ENCODE results near the gene ST8SIA4. TPM values are rescaled to one million over a fixed set of nuclear protein-coding genes. Genes with fewer than 3 reads are reported as not detected.

ST8SIA4 gene
- total RNA-seq, 2 experiments from 2014 or later, result 17.8 to 19.5 TPM

DNA sequence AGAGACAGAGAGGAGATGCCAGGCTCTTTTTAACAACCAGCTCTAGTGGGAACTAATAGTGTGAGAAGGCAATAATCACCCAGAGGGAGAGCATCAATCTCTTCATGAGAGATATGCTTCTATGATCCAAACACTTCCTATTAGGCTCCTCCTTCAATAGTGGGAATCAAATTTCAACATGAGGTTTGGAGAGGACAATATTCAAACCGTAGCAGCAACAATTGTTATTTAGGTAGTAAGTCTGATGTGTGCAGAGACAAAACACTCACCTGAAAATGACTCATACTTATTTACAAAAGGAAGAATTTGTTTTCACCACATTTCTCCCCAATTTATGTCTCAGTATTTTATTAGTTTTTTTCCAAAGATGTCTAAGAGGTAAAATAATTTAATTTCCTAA is 144.3 kb downstream of the ST8SIA4 start:
- ChIA-PET POLR2A (no interaction called here), CTCF (no interaction called here)
- no peaks in the 10 kb centered on the region for H3K4me1 Mint-ChIP-seq (ENCODE audit: low read depth)
- H3K27ac Mint-ChIP-seq, result no peak overlapping the region
- H3K9me3 Mint-ChIP-seq, result no peaks in the 10 kb centered on the region
- no peak for DNase-seq
- Histone ChIP-seq H3K27me3 (ENCODE audit: control insufficient read depth in 1 of 2, insufficient read depth in 2 of 2, low read length in 2 of 2) (no peaks in the 10 kb centered on the region), H3K4me3 (ENCODE audit: low read length) (no peak overlapping the region), H3K4me1 (ENCODE audit: insufficient read depth, low read length) (no peaks in the 10 kb centered on the region), H3K27ac (ENCODE audit: low read depth in 1 of 2, low read length in 2 of 2) (no peak overlapping the region), H3K36me3 (ENCODE audit: insufficient read depth, low read length) (no peaks in the 10 kb centered on the region), H3K9me3 (ENCODE audit: control insufficient read depth in 1 of 2, insufficient read depth in 1 of 2, low read length in 2 of 2) (no peaks in the 10 kb centered on the region)
- ATAC-seq (ENCODE audit: poor library complexity), result no peak
- no peak overlapping the region for H3K4me3 Mint-ChIP-seq
- no peaks in the 10 kb centered on the region for H3K36me3 Mint-ChIP-seq (ENCODE audit: low read depth)
- intact Hi-C loops (cut with DNase I, micrococcal nuclease), result no loop called here
- TF ChIP-seq, protein P1, sequence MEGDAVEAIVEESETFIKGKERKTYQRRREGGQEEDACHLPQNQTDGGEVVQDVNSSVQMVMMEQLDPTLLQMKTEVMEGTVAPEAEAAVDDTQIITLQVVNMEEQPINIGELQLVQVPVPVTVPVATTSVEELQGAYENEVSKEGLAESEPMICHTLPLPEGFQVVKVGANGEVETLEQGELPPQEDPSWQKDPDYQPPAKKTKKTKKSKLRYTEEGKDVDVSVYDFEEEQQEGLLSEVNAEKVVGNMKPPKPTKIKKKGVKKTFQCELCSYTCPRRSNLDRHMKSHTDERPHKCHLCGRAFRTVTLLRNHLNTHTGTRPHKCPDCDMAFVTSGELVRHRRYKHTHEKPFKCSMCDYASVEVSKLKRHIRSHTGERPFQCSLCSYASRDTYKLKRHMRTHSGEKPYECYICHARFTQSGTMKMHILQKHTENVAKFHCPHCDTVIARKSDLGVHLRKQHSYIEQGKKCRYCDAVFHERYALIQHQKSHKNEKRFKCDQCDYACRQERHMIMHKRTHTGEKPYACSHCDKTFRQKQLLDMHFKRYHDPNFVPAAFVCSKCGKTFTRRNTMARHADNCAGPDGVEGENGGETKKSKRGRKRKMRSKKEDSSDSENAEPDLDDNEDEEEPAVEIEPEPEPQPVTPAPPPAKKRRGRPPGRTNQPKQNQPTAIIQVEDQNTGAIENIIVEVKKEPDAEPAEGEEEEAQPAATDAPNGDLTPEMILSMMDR (IDR thresholded peaks at IDR 0.05), result no peak
- no peaks in the 10 kb centered on the region for H3K27me3 Mint-ChIP-seq

DNA sequence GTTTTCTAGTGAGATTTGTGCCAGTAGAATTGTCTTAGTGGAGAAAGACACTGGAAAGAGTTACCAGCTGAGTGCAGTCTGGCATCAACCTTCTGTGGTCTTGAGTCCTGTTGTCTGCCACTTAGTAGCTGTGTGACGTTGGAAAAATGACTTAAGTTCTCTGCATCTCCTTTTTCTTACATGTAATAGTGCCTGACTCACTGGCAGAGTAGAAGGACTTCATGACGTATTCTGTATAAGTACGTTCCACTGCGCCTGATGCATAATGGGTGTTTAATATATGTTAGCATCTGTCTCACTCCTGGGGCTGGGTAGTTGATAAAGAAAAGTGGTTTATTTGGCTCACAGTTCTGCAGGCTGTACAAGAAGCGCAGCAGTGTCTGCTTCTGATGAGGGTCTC is 144.8 kb downstream of the ST8SIA4 start:
- Histone ChIP-seq H3K27ac (ENCODE audit: low read depth in 1 of 2, low read length in 2 of 2) (no peak overlapping the region), H3K36me3 (ENCODE audit: insufficient read depth, low read length) (no peaks in the 10 kb centered on the region), H3K27me3 (ENCODE audit: control insufficient read depth in 1 of 2, insufficient read depth in 2 of 2, low read length in 2 of 2) (no peaks in the 10 kb centered on the region), H3K4me1 (ENCODE audit: insufficient read depth, low read length) (no peaks in the 10 kb centered on the region), H3K9me3 (ENCODE audit: control insufficient read depth in 1 of 2, insufficient read depth in 1 of 2, low read length in 2 of 2) (no peaks in the 10 kb centered on the region), H3K4me3 (ENCODE audit: low read length) (no peak overlapping the region)
- Mint-ChIP-seq H3K9me3 (no peaks in the 10 kb centered on the region), H3K4me1 (ENCODE audit: low read depth) (no peaks in the 10 kb centered on the region), H3K27me3 (no peaks in the 10 kb centered on the region), H3K4me3 (no peak overlapping the region), H3K36me3 (ENCODE audit: low read depth) (no peaks in the 10 kb centered on the region), H3K27ac (no peak overlapping the region)
- TF ChIP-seq, protein P1 (IDR thresholded peaks at IDR 0.05), result no peak
- no peak for DNase-seq
- ATAC-seq (ENCODE audit: poor library complexity), result no peak
- ChIA-PET POLR2A (no interaction called here), CTCF (no interaction called here)
- intact Hi-C loops (cut with DNase I, micrococcal nuclease), result no loop called here

DNA sequence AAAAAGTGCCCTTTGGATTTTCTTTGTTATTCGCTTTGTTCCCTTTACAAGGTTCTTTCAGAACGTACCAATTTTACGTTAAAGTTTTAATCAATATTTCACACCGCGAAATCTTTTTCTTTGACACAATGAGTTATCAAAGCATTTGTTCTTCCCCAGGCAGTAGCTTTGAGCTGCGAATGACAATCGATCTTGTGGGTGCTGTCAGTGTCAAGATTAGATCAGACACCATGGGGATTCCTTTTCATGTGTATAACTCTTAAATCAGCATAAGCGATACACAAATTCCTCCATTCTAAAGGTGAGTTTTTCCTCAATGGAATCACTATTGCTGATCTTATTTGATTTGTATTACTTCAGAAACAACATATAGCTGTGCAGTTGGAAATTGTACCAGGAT is 145.5 kb downstream of the ST8SIA4 start:
- H3K27me3 Mint-ChIP-seq, result no peaks in the 10 kb centered on the region
- H3K4me3 Mint-ChIP-seq, result no peak overlapping the region
- intact Hi-C loops (cut with DNase I, micrococcal nuclease), result no loop called here
- Histone ChIP-seq H3K4me3 (ENCODE audit: low read length) (no peak overlapping the region), H3K36me3 (ENCODE audit: insufficient read depth, low read length) (no peaks in the 10 kb centered on the region), H3K27ac (ENCODE audit: low read depth in 1 of 2, low read length in 2 of 2) (no peak overlapping the region), H3K4me1 (ENCODE audit: insufficient read depth, low read length) (no peaks in the 10 kb centered on the region), H3K9me3 (ENCODE audit: control insufficient read depth in 1 of 2, insufficient read depth in 1 of 2, low read length in 2 of 2) (no peaks in the 10 kb centered on the region), H3K27me3 (ENCODE audit: control insufficient read depth in 1 of 2, insufficient read depth in 2 of 2, low read length in 2 of 2) (no peaks in the 10 kb centered on the region)
- no peaks in the 10 kb centered on the region for H3K4me1 Mint-ChIP-seq (ENCODE audit: low read depth)
- TF ChIP-seq, protein P1 (IDR thresholded peaks at IDR 0.05), result no peak
- no peak overlapping the region for H3K27ac Mint-ChIP-seq
- CTCF ChIA-PET, result no interaction called here
- DNase-seq (no peak), ATAC-seq (ENCODE audit: poor library complexity) (no peak)
- POLR2A ChIA-PET, result no interaction called here
- H3K9me3 Mint-ChIP-seq, result no peaks in the 10 kb centered on the region
- no peaks in the 10 kb centered on the region for H3K36me3 Mint-ChIP-seq (ENCODE audit: low read depth)

Small RNA genes lying within 50 kb of the gene (microRNA-seq; reads per million reads assigned to microRNA genes)
- not detected for gene MIR548P (ENCODE audit: borderline microRNAs expressed, borderline replicate concordance)

Data from CD4-positive, alpha-beta T cell (primary cell).